Vagina (tissue), 2 donors: Measurements from ENCODE around the gene FRMPD2.
"Not testable (repeated sequence)": the region's sequence is repeated elsewhere in the genome, so short reads cannot be mapped to it uniquely, and the experiment has no call there.

ENCODE experiments used
- POLR2A ChIP-seq, 2 donors: fragments of 450-650 bp; IDR thresholded peaks; one replicate each; pipeline ENCODE4 v1.6.1; 2017; ENCODE audit warnings: antibody characterized with exemption in 2 of 2, mild to moderate bottlenecking in 2 of 2, moderate library complexity in 2 of 2
- TF ChIP-seq, protein P1 (sequence below), 3 experiments: fragments of 450-650 bp in 2 of 3; fragments of 200-600 bp in 1 of 3; sonication (generic) in 1 of 3; IDR thresholded peaks; one replicate each; pipeline ENCODE4 v1.5.1; 2017 to 2019; ENCODE audit warnings: antibody characterized with exemption in 3 of 3, mild to moderate bottlenecking in 2 of 3, moderate library complexity in 2 of 3

DNA sequence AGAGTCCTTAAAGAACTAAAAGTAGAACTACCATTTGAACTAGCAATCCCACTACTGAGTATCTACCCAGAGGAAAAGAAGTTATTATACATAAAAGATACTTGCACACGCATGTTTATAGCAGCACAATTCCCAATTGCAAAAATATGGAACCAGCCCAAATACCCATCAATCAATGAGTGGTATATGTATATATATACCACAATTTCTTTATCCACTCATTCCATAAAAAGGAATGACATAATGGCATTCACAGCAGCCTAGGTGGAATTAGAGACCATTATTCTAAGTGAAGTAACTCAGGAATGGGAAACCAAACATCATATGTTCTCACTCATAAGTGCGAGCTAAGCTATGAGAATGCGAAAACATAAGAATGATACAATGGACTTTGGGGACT, 53.5 kb downstream of the FRMPD2 start:
- TF ChIP-seq, protein P1, sequence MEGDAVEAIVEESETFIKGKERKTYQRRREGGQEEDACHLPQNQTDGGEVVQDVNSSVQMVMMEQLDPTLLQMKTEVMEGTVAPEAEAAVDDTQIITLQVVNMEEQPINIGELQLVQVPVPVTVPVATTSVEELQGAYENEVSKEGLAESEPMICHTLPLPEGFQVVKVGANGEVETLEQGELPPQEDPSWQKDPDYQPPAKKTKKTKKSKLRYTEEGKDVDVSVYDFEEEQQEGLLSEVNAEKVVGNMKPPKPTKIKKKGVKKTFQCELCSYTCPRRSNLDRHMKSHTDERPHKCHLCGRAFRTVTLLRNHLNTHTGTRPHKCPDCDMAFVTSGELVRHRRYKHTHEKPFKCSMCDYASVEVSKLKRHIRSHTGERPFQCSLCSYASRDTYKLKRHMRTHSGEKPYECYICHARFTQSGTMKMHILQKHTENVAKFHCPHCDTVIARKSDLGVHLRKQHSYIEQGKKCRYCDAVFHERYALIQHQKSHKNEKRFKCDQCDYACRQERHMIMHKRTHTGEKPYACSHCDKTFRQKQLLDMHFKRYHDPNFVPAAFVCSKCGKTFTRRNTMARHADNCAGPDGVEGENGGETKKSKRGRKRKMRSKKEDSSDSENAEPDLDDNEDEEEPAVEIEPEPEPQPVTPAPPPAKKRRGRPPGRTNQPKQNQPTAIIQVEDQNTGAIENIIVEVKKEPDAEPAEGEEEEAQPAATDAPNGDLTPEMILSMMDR (IDR thresholded peaks at IDR 0.05), result not testable (repeated sequence)
- TF ChIP-seq POLR2A (IDR thresholded peaks at IDR 0.05), result not testable (repeated sequence)
